ENCODE measurements around the gene NHEJ1. TPM values are rescaled to one million over a fixed set of nuclear protein-coding genes. Genes with fewer than 3 reads are reported as not detected.

Gene NHEJ1
- total and polyA plus RNA-seq, 2 of the 13 experiments (the other 11 are each of a cell fraction or from before 2014, with no cell fraction given): 30.0 to 30.7 TPM

- no peak for TF ChIP-seq ZBTB37 (CRISPR knock-in tag; IDR thresholded peaks at IDR 0.05)
- no peak for TF ChIP-seq SMAD1 (CRISPR knock-in tag; IDR thresholded peaks at IDR 0.05; ENCODE audit: borderline replicate concordance, low read depth)
- no peak for TF ChIP-seq TAF1 (CRISPR knock-in tag; IDR thresholded peaks at IDR 0.05)
- no peak for TF ChIP-seq ZNF704 (CRISPR knock-in tag; IDR thresholded peaks at IDR 0.05; ENCODE audit: borderline replicate concordance)
- no peak for TF ChIP-seq BORCS8-MEF2B (CRISPR knock-in tag; IDR thresholded peaks at IDR 0.05)
- TF ChIP-seq ZNF850 (CRISPR knock-in tag; conservative IDR thresholded peaks at IDR 0.05): no peak
- no peak; the same call in 1 of the 2 replicates for TF ChIP-seq FOXO1 (CRISPR knock-in tag; IDR thresholded peaks at IDR 0.05)
- TF ChIP-seq MLLT10 (CRISPR knock-in tag; IDR thresholded peaks at IDR 0.05): no peak
- no peak for TF ChIP-seq ZNF234 (CRISPR knock-in tag; conservative IDR thresholded peaks at IDR 0.05)
- no peak for TF ChIP-seq CHD4 (IDR thresholded peaks at IDR 0.05; ENCODE audit: borderline replicate concordance, low read length)
- TF ChIP-seq ZBTB20 (CRISPR knock-in tag; IDR thresholded peaks at IDR 0.05; ENCODE audit: borderline replicate concordance, low read depth): no peak; the same call in 1 of the 2 replicates
- TF ChIP-seq FOXM1 (CRISPR knock-in tag; IDR thresholded peaks at IDR 0.05): no peak
- TF ChIP-seq ZNF138 (CRISPR knock-in tag; IDR thresholded peaks at IDR 0.05; ENCODE audit: low read depth): no peak
- TF ChIP-seq ATF3 (CRISPR knock-in tag; IDR thresholded peaks at IDR 0.05): no peak
- no peak for TF ChIP-seq POLR2A (IDR thresholded peaks at IDR 0.05; ENCODE audit: insufficient read depth in 1 of 2, low read depth in 2 of 2, low read length in 2 of 2)
- TF ChIP-seq MED8 (CRISPR knock-in tag; IDR thresholded peaks at IDR 0.05; ENCODE audit: insufficient replicate concordance): no peak
- TF ChIP-seq SMAD3 (CRISPR knock-in tag; IDR thresholded peaks at IDR 0.05): no peak
- no peak for TF ChIP-seq ETV6 (CRISPR knock-in tag; conservative IDR thresholded peaks at IDR 0.05)
- no peak for TF ChIP-seq SALL2 (CRISPR knock-in tag; IDR thresholded peaks at IDR 0.05)
- TF ChIP-seq NR2F6 (IDR thresholded peaks at IDR 0.05): peak; percentile 93
- peak; percentile 62 for TF ChIP-seq NR2F6 (CRISPR knock-in tag; IDR thresholded peaks at IDR 0.05)
- 0 out of 2 replicates have a peak, but pooled peaks have one; percentile 31 for TF ChIP-seq TCF7 (IDR thresholded peaks at IDR 0.05; ENCODE audit: low read depth)
- TF ChIP-seq IKZF1 (IDR thresholded peaks at IDR 0.05): no peak
- peak; percentile 75 for TF ChIP-seq PAXIP1 (CRISPR knock-in tag; conservative IDR thresholded peaks at IDR 0.05)
- TF ChIP-seq ZNF674 (CRISPR knock-in tag; IDR thresholded peaks at IDR 0.05; ENCODE audit: low read depth): no peak
- peak; percentile 68 for TF ChIP-seq ELF3 (CRISPR knock-in tag; IDR thresholded peaks at IDR 0.05)
- TF ChIP-seq HNF4A (CRISPR knock-in tag; IDR thresholded peaks at IDR 0.05): peak; percentile 8; the same call in 1 of the 2 replicates
- TF ChIP-seq YY1 (IDR thresholded peaks at IDR 0.05; ENCODE audit: insufficient read depth, insufficient replicate concordance, low read depth, low read length): no peak
Observed at GRCh38 chr2:219126555-219126954, 34.1 kb downstream of the NHEJ1 start (continued).

Data from HepG2 (cell line).